Hematopoietic multipotent progenitor cell (in vitro differentiated cells): ENCODE results near the gene POLR3H. TPM values are rescaled to one million over a fixed set of nuclear protein-coding genes. Genes with fewer than 3 reads are reported as not detected.

Source experiments
- DNase-seq, 3 donors: peaks; one replicate each; pipeline ENCODE4 v3.0.0-alpha.2; 2011 to 2015; ENCODE audit warnings: low read depth in 2 of 3, low spot score in 2 of 3
- total RNA-seq: library from RNA; depleted of rRNA; stranded (reverse); fragments of >200 nt; gene quantifications from one replicate; pipeline ENCODE4 v1.2.3, GENCODE V29; 2012

Gene POLR3H
- total RNA-seq, 1 donor: 21.5 TPM

DNA sequence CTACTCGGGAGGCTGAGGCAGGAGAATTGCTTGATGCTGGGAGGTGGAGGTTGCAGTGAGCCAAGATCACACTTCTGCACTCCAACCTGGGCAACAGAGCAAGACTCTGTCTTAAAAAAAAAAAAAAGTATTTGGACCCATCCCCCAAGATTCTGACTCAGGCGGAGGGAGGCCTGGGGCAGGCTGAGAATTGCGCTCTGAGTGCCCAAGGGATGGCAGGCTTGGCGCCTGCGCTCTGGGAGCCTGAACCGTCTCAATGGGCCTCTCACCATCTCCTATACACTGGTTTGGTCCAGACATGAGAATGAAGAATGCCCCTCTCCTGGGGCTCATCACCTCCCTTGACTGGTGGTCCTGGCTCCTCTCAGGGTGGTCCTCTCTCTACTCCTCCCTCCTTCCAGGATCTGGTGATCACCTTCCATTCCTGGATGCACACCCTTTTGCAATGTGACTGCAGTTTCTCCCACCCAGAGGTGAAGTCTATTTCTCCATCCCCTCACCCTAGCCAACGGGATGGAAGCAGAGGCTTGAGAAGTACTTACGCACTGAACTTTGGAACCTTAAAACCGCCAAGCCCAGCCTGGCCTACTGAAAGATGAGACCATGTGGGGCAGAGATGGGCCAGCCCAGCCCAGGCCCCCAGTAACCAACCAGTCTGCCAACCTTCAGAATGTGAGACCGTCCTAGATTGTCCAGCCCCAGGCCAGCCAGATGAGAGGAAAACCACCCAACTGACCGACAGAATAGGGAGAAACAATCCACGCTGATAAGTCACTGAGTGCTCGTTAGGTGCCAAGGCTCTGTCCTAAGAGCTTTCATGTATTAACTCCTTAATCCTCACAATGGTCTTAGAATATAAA is 4.9 kb downstream of the POLR3H start:
- DNase-seq: no peak

DNA sequence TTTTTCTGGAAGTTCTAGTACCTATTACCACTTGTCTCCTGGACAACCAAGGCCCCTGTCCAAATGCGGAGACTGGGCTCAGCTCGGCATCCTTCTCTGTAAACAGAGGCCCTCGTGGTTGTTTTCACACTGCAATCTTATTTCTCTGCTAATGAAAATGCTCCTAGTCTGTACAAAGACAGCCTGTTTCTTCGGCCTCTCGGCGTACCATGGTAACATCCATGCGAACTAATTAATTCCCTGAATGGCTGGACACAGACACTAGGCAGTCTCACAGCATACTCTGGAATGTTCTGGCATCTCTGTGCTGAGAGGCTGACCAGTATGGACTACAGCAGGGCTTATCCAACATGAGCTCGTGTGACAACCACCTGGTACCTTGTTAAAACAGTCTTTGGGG is 5.7 kb downstream of the POLR3H start:
- DNase-seq: no peak

DNA sequence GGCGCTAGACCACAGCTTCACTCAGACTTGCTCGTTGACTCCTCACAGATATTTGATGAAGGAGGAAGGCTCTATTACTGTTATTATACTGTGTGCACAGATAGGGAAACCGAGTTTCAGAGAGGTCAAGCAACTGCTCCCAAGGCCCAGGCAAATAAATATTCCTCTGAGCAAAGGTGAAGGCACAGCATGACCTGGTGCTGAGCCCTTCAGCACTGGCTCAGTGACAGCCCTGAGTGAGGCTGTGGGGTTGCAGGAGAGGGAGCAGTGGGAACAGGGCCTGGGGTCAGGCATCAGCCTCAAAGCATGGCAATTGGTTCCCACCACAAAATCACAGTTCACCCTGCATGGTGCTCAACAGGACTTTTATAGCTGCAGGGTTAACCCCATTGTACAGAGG is 7.1 kb downstream of the POLR3H start:
- no peak for DNase-seq

DNA sequence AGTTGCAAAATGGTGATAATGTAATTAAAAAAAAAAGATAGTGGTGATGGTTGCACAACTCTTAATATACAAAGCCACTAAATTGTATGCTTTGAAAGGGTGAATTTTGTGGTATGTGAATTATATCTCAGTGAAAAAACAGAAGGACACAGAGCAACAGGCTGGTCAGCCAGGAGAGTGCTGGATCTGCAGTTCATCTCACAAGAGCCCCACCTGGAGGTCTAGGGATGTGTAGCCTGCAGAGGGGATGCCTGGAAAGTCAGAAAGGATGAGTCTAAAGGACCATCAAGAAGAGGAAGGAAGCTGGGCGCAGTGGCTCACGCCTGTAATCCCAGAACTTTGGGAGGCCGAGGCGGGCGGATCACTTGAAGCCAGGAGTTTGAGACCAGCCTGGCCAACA is 9.0 kb downstream of the POLR3H start:
- no peak for DNase-seq

DNA sequence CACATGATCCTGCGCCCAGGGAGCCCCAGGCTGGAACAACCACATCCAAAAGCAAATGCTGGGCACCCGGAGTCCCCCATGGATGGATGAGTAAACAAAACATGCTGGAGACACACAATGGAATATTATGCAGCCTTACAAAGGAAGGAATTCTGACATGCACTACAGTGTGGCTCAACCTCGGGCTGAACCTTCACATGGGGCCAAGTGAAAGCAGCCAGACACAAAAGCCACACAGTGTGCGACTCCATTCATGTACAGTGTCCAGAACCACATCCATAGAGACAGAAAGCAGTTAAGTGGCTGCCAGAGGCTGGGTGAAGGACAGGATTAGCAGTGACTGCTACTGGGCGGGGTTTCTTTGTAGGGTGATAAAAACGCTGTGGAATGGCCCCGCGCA is 10.1 kb downstream of the POLR3H start:
- no peak for DNase-seq

DNA sequence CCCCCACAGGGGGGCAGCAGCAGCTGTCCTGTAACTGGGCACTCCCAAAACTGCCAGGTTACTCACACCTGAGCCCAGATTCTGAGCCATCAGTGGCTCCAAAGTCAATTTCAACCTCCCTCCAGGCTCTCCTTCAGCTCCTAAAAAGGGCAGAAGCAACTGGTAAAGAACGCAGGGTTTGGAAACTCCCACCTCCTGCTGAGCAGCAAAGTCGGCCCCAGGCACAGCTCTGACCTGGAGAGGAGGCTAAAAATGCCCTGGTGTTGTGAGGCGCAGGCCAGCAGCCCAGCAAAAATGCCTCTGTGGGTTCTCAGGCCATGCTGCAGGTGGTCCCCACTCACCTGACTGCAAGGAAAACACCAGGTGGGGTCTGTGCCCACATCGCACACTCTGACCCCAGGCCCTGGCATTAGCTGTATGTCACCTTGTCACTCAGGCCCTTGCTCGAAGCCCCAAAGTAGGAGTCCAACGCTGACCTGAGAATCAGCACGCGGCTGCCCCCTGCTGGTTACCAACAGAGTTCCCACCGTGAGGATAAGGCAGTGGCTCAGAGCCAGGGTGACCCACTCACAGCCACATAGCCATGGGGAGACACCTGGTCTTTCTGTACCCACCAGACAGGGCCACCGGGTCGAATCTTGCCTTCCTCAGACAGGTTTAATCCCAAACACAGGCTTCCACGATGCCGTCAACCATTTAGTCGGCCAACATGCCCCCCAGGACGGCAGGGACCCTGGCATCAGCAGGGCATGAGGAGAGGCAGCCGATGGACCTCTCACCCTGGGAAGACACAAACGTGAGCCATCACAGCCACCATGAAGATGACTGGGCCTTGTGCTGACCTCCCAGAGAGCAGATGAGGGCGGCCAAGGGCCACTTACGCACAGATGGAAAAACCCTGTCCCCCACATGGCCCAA is 11.1 kb downstream of the POLR3H start:
- DNase-seq: peak; percentile 36 to 70 (median 54)

DNA sequence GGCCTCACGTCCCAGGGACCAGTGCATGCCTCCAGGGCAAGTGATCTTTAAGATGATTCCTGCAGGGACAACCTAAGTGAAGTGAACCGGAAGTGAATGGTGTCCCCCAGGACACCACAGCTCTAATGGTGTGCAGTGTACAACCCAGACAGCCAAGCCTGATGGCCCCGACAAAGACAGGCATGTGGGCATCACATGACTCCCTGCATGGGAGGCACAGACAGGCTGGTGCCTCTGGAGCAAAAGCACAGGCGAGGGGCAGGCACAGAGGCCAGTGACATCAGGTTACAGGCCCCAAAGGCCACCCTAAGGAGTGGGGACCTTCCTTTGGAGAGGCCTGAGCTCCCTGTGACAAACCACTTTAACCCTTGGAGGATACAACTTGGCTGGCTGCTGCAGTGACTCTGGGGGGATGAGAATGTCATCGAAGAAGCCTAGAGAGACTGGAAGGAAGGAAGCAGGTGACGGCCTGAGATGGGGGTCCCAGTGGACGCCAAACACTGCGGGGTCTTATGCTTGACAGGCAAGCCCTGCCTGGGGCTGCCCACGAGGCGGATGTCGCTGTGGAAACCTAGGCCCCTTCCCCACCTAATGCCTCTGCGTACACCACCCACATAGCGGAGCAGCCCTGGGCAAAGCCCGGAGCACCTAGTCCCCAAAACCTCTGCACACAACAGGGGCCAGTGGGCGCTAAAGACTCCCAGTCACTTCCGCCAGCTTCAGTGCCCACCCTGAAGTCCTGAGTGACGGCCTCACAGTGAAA is 12.4 kb downstream of the POLR3H start:
- DNase-seq: no peak

DNA sequence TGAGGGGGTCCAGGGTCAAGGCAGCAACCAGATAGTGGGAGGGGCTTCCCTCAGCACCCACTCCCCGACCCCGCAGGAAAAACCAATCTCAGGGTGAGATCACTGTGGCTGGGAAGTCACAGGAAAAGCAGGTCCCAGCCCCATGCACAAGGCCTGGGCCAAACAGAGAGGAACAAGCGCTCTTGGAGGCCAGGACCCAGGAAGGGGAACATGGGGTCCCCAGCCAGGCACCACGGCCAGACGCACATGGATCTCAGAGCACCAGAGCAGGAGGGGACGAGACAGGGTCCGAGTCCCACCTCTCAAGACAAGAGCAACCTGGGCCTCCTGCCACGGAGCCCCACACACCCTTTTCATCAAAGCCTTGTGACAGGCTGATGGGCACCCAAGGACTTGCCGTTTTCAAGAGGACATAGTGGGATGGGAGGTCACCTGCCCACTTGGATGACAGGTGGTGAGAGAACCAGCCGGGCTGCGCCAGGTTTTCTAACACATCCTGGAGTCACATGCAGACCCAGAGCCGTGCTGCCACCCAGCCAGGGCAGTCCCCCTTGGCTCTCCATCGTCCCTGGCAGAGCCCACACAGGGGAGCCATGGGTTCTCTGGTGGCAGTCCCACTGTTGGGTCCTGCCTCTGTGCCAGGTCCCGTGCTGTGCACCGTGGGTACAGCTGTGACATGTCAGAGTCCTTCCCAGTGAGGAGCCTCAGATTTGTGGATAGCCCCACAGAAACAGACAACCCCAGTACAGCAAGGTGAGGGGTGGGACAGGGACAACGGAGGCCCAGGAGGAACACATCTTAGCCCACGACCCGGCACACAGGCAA is 13.2 kb downstream of the POLR3H start:
- DNase-seq: no peak

DNA sequence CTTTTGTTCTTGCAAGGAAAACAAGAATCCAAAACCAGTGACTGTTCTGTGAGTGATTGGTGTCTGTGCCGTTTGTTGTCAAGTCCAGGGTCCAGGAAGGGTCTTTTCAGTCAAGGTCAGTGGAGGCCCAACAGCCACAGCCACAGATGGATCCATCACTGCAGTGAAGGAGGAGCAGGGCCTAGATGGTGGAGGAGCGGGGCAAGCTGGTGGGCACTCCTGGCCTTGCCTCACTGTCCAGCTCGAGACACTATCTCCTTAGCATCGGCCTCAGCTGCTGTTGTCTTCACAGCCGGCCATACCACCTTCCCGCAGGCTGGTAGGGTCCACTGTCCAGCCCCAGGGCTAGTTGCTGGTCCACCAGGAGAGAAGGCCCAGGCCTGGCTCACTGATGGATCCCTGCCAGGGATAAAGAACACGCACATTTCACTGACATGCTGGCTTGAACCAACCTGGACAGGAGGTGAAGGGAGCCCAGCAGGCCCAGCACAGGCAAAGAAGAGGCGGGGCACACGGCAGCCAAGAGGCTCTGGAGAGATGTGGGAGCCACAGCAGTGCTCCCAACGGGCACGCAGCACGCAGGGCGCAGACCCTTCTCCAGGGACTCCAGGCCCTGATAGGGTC is 15.2 kb downstream of the POLR3H start:
- DNase-seq: no peak

DNA sequence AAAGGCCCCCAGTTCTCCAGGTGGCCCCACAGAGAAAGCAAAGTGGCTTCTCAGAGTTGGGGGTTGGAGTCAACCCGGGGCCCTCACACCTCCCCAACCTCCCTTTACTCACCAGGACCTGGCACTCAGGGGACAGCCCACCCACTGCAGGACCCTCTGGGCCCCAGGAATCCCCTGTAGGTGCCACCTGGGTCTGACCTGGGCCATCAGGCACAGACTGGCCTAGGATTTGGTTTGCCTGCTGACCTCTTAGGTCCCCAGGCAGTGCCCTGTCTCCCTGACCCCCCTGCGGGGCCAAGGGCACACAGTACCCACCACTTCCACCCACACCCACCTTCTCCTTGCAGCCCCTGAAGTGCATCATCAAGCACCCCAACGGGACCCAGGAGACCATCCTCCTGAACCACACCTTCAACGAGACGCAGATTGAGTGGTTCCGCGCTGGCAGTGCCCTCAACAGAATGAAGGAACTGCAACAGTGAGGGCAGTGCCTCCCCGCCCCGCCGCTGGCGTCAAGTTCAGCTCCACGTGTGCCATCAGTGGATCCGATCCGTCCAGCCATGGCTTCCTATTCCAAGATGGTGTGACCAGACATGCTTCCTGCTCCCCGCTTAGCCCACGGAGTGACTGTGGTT is 16.0 kb downstream of the POLR3H start:
- DNase-seq: no peak

DNA sequence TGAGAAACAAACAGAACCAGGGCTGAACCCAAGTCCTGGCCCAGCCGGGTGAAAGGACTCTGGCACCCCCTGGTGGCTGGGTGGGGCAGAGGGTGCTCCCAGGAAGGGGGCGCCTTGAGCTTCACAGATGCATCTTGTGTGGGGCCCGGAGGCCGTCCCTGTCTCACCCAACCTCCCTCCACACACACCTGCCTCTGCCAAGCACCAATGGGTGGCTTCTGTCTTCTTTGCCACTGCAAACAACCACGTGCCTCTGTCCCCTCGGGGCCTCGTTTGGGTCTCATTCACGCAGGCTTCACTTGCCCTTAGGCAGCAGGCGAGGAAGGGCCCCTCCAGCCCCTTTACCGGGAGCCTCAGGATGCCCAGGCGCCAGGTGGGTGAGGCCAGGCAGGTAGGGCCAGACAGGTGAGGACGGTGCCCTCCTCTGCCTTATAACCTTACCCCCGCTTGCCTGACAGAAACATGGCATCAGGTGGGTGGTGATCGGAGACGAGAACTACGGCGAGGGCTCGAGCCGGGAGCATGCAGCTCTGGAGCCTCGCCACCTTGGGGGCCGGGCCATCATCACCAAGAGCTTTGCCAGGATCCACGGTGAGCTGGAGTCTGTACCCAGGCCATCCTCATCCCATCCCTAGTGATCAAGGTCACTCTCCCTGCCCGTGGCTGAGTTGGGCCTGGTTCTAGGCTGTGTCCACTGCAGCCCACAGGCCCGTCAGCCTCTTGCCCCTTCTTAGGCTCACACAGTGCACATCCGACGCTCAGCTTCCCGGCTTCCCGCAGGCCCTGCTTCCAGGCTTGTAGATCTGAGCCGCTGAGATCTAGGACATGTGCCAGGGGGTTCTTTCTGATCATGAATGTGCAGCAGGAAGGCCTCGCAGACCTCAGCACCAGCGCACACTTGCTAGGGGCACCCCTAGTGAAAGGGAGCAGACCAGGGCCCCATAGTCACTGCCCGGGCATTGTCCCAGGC is 17.2 kb downstream of the POLR3H start:
- DNase-seq: peak; percentile 47 to 54 (median 48)

DNA sequence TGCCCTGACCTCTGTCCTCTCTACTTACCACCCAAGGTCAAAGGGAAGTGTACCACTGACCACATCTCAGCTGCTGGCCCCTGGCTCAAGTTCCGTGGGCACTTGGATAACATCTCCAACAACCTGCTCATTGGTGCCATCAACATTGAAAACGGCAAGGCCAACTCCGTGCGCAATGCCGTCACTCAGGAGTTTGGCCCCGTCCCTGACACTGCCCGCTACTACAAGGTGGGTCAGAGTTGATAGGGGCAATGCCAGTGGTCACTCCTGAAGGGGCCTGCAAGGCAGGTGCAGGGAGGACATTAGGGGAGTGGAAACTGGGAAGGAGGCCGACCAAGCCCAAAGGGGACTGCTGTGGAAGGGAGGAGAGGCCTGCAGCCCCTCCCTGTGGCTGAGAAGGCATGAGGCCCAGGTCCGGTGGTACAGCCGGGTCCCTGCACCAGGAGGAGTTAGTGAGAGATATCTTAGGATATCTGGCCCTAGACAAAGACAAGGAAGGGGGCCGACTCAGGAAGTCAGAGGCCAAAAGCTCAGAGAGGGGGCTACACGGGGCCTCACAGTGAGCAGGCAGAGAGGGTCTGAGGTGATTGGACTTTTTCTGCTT is 17.9 kb downstream of the POLR3H start:
- DNase-seq: no peak

DNA sequence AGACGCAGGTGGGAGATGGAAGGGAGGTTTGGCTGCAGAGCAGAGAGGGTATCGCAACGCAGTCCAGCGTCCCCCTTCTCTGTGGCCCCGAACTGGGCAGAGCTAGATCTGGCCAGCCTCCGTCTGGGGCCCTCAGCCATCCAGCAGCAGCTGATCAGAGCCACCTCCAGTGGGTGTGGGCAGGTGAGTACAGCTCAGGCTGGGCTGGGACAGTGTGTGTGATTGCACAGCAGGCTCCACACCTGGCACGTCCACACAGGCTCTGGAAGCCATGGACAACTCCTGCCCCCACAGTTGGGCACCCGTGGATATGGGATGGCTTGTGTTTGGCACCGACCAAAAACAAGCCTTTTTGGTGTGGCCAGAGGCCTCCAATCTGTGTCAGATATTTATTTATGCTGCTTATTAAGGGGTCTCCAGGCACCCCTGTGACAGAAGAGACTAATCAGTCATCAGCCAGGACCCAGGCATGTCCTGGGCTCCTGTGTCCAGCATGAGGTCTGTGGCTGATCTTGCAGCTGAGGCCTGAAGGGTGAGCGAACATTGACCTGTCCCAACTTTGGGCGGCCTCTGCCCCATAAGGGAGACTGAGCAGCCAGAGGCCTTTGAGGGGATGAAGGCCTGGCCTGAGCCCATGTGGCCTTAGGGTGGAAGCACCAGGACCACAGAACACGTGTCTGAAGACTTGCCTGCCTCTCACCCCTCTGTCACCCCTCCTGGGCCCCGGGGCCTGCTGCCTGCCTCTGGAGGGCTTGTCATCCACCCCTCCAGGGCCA is 18.6 kb downstream of the POLR3H start:
- no peak for DNase-seq

DNA sequence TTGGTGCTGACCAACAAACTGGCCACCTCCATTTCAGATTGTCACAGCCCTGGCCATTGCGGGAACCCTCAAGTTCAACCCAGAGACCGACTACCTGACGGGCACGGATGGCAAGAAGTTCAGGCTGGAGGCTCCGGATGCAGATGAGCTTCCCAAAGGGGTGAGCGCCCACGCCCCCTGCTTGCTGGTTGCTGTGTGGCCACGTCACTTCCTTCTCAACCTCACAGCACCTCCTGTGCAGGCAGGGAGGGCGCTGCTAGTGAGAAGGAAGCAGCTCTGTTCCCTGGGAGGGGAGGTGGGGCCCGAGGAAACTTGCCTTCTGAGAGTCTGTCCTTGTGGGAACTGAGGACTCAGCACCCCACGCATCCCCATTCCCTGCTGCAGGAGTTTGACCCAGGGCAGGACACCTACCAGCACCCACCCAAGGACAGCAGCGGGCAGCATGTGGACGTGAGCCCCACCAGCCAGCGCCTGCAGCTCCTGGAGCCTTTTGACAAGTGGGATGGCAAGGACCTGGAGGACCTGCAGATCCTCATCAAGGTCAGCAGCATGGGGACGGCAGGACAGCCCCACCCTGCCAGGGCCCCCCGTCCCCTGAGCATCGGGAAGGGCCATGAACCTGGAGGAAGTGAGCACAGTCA is 19.3 kb downstream of the POLR3H start:
- peak; percentile 30 to 89 (median 83) for DNase-seq

DNA sequence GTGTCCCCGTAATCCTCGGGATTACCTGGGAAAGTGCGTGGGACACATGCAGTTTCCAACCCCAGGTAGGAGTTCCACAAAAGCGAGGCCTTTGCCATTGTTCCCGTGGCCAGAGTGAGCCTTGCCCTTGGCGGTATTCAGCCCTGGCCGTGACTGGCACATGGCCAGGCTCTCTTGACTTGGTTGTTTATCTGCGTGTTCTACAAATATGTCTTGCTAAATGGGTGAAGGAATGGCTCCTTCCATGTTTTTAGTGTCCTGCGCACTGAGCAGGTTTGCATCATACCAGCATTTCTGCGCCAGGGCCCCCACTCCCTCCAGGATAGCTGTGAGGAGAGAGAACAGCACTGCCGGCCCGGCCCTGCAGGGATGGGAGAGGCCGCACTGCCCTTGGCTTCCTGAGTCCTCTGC is 20.0 kb downstream of the POLR3H start:
- no peak for DNase-seq

DNA sequence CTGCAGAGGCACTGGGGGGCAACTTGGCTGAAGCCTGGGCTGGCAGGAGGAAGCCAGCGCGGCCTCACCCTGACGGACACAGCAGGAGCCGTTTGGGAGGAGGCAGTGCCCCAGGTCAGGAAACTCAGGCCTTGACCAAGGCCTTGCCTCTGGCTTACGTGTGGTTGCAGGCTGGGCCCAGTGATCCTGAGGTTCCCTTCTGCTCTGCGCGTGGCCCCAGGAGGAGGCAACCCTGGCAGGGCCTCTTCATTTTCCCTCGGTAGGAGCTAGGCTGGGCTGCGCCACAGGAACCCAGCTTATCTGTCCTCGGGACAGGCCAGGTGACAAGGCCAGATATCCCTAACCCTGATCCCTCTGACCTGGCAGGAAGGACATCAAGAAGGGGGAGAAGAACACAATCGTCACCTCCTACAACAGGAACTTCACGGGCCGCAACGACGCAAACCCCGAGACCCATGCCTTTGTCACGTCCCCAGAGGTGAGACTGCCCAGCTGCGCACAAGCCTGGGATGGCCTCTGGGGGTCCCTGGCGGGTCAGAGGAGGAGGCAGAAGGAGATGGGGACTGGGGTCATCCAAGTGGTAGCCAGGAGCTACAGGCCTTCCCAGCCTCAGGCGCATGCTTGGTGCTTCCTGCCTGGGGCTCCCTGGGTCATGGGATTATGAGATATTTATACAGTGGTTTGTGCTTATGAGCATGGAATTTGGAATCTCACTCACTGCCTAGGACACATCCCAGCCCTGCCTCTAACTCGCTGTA is 20.6 kb downstream of the POLR3H start:
- DNase-seq: no peak
